ENCODE data around the gene GRK6. TPM values are rescaled to one million over a fixed set of nuclear protein-coding genes. Genes with fewer than 3 reads are reported as not detected.

Gene GRK6
- total RNA-seq, 1 donor from 2014 or later, result 59.4 TPM

DNA sequence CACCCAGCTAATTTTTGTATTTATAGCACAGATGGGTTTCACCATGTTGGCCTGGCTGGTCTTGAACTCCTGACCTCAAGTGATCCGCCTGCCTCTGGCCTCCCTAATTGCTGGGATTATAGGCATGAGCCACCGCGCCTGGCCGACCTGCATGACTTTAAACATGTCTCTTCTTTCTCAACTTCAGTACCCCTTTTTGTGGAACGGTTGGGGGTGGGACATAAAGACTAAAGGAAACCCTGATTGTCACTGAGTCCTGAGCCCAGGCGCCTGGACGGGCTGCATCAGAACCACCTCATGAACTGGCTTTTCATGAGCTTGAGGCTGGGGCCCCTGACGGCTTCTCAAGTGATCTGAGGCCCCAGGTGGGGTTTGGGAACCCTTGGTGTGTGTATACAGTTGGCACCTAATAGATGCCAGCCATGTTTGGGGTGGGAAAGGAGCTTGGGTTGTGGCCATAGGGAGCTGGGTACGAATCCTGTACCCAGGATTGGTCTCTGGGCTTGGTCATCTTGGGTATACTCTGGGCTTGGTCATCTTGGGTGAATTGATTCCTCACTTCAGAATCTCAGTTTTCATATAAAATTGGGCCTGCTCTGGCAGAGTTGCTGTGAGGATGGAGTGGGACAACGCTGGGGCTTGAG lies 2.2 kb downstream of the GRK6 start:
- peak overlapping the region; percentile 90 for H3K27ac ChIP-seq
- H3K4me1 ChIP-seq, result peaks cover 65% of the 10 kb centered on the region
- no peak for DNase-seq

DNA sequence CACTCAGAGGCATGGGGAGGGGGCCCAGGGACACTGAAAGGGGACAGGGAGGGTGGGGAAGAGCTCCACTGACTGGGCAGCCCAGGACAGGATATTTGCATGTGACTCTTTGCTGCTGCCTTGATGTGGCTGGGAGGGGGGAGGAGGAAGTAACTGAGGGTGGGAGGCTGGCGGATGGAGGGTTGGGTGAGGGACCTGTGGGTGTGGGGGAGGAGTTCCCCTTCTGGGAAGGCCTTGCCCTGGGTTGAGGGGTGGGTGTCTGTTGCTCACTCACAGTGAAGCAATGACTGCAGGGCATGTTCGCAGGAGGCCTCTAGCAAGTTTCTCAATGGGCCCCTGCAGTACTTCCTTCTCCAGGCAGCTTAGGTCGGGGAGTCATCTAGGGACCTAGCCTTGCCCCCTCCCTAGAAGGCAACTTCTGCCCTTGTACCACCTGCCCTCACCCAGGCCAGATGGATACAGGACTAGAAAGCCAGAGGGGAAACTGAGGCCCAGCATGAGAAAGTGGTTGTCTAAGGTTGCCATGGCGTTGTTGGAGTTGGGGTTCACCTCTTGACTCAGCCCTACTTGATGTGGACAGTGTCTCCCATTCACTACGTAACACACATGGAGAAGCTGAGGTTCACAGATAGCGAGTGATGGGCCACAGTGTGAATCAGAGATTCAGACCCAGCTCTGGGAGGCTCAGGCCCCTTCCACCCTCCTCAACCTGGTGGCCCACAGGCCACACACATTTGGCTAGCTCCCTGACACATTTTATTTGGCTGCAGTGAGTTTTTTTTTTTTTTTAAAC lies 3.0 kb downstream of the GRK6 start:
- ATAC-seq (peak; percentile 2 to 30), DNase-seq (peak; percentile 90)
- Histone ChIP-seq H3K4me3 (peak overlapping the region; percentile 80), H3K9me3 (no peaks in the 10 kb centered on the region), H3K27me3 (ENCODE audit: low read depth) (no peaks in the 10 kb centered on the region), H3K4me1 (peaks cover 65% of the 10 kb centered on the region), H3K36me3 (peaks cover 36% of the 10 kb centered on the region), H3K27ac (peak overlapping the region; percentile 90)
- intact Hi-C loops (cut with DNase I), result no loop called here
- TF ChIP-seq, protein P1, sequence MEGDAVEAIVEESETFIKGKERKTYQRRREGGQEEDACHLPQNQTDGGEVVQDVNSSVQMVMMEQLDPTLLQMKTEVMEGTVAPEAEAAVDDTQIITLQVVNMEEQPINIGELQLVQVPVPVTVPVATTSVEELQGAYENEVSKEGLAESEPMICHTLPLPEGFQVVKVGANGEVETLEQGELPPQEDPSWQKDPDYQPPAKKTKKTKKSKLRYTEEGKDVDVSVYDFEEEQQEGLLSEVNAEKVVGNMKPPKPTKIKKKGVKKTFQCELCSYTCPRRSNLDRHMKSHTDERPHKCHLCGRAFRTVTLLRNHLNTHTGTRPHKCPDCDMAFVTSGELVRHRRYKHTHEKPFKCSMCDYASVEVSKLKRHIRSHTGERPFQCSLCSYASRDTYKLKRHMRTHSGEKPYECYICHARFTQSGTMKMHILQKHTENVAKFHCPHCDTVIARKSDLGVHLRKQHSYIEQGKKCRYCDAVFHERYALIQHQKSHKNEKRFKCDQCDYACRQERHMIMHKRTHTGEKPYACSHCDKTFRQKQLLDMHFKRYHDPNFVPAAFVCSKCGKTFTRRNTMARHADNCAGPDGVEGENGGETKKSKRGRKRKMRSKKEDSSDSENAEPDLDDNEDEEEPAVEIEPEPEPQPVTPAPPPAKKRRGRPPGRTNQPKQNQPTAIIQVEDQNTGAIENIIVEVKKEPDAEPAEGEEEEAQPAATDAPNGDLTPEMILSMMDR (IDR thresholded peaks at IDR 0.05), result no peak

More for the DNA sequence above, 2.2 kb downstream of the GRK6 start:
- Histone ChIP-seq H3K27me3 (ENCODE audit: low read depth) (no peaks in the 10 kb centered on the region), H3K9me3 (no peaks in the 10 kb centered on the region), H3K36me3 (peaks cover 29% of the 10 kb centered on the region), H3K4me3 (peak overlapping the region; percentile 80)
- TF ChIP-seq, protein P1 (IDR thresholded peaks at IDR 0.05), result no peak
- intact Hi-C loops (cut with DNase I), result no loop called here
- no peak for ATAC-seq

DNA sequence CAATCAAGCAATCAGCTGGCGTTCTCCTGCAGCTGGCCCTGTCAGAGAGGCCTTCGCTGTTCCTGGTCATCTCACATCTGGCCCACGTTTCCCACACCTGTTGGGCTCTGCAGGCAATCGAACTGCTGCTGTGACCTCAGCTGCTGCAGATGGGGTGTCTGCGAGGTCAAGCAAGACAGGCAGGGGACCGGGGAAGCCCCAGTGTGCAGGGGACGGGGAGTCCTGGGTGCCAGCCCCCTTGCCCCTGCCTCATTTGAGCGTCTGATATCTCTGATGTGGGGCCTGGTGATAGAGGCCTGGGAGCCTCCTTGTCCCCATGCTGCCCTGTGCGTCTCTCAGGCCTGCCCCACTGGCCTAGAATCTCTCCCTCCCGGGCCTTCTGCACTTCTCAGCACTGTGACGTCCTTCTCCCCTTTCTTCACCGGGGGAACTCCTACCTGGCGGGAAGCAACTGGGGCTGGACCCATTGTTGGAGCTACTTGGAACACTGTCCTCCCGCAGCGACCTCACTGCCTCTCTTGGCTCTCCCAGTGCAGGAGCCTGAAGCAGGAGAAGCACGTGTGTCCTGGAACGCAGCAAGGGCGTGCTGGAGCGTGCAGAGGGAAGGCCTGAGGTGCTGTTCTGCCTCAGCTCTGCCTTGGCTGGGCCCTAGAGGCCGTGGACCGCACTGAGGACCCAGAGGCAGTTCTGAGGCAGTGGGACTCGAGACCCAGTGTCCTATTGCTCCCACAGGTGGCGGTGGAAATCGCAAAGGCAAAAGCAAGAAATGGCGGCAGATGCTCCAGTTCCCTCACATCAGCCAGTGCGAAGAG lies 3.9 kb downstream of the GRK6 start:
- DNase-seq, result no peak

DNA sequence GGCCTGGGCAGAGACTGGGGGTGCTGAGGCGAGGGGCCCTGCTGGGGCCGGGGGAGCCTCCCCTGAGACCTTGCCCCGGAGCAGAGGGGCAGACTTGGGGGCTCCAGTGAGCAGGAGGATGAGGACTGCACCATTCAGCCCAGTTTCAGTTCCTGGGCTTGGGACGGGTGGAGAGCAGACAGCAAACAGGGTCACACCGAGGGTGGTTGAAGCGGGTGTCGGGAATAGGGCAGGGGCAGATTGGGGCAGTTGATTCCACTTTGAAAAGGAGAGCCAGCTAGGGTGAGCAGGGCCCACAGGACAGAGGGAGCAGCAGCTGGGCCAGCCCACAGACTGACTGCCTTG lies 4.5 kb downstream of the GRK6 start:
- intact Hi-C loops (cut with DNase I), result no loop called here
- H3K36me3 ChIP-seq, result peaks cover 51% of the 10 kb centered on the region
- TF ChIP-seq, protein P1 (IDR thresholded peaks at IDR 0.05), result no peak
- H3K4me1 ChIP-seq, result peaks cover 58% of the 10 kb centered on the region
- no peak for ATAC-seq
- DNase-seq, result no peak
- H3K27ac ChIP-seq, result peak overlapping the region; percentile 90
- no peaks in the 10 kb centered on the region for H3K27me3 ChIP-seq (ENCODE audit: low read depth)
- peak overlapping the region; percentile 2 for H3K4me3 ChIP-seq
- H3K9me3 ChIP-seq, result no peaks in the 10 kb centered on the region

More for the DNA sequence above, 3.9 kb downstream of the GRK6 start:
- no peaks in the 10 kb centered on the region for H3K9me3 ChIP-seq
- intact Hi-C loops (cut with DNase I), result no loop called here
- peak overlapping the region; percentile 90 for H3K27ac ChIP-seq
- H3K4me3 ChIP-seq, result no peak overlapping the region
- ATAC-seq, result no peak
- H3K27me3 ChIP-seq (ENCODE audit: low read depth), result no peaks in the 10 kb centered on the region
- H3K36me3 ChIP-seq, result peaks cover 45% of the 10 kb centered on the region
- H3K4me1 ChIP-seq, result peaks cover 62% of the 10 kb centered on the region
- TF ChIP-seq, protein P1 (IDR thresholded peaks at IDR 0.05), result no peak

DNA sequence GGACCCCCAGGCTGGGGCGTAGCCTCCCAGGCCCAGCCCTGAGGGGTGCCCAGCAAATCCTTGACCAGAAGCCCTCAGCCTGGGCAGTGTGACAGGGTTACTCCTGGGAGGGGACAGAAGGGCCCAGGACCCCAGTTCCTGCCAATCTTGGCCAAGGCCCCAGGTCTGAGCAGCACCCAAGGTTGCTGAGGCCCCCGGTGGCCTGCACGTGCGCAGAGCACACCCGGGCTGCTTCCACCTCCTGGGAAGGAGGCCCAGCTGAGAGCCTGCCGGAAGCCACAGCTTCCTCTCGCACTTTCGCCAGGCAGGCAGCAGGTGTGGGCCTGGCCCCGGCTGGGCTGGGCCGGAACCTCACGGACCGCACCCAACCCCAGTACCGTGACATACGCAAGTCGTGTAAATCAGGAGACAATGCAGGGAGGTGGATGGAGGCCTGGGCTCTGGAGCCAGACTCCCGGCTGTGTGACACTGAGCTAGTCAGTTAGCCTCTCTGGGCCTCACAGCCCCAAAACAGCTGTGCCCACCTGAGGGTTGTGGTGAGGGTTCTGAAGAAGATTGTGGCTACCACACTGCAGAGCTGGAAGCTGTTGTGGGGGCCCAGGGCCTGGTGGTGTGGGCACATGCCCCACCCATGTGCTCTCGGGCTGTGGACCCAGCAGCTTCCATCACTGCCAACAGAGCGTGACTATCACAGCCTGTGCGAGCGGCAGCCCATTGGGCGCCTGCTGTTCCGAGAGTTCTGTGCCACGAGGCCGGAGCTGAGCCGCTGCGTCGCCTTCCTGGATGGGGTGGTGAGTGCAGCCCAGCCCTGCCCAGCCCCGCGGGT lies 5.1 kb downstream of the GRK6 start:
- Histone ChIP-seq H3K36me3 (peaks cover 57% of the 10 kb centered on the region), H3K9me3 (no peaks in the 10 kb centered on the region), H3K27ac (peak overlapping the region; percentile 90), H3K27me3 (ENCODE audit: low read depth) (no peaks in the 10 kb centered on the region), H3K4me1 (peaks cover 58% of the 10 kb centered on the region), H3K4me3 (peak overlapping the region; percentile 2)
- intact Hi-C loops (cut with DNase I), result no loop called here
- TF ChIP-seq, protein P1 (IDR thresholded peaks at IDR 0.05), result no peak
- peak; percentile 75 for DNase-seq
- ATAC-seq, result peak; percentile 4 to 18

Measured in lower lobe of right lung (tissue), 2 donors.